ENCODE data around the gene PCGF3.

- no peak for TF ChIP-seq CTCF (IDR thresholded peaks at IDR 0.05; ENCODE audit: low read depth, low read length)
- TF ChIP-seq EZH2phosphoT487 (IDR thresholded peaks at IDR 0.05; ENCODE audit: low read depth), result no peak
Observed at GRCh38 chr4:671769-672168, 33.9 kb upstream of the PCGF3 start.

Data from OCI-LY3 (cell line).